ENCODE results near the gene PRDM9. TPM values are rescaled to one million over a fixed set of nuclear protein-coding genes. Genes with fewer than 3 reads are reported as not detected.

Gene PRDM9
- not detected in 2 replicates for total RNA-seq

DNA sequence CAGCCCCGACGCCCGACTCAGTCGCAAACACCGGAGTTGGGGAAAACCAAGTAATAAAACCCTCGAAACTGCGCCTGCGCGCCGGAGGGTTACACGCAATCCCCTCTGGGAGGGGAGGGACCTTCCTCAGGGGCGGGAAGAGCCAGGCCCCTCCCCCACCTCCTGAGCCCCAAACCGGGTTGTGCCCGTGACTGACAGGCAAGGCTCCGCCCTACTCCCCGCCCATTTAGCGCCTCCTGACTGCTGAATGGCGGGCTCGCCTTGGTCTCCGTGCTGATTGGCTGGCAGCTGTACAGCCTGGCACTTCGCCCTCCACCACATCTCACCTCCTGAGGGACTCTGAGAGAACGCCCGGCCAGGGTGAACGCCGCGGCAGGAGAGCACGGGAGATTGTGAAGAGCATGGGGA lies at the start of gene PRDM9:
Gene PRDM9 (plus strand): TSS at position 332 of the 408 bp plus-strand sequence. CDS start 1,425 bp downstream, outside the sequence.

